Spleen (tissue), 7 donors: Measurements from ENCODE around the gene OXNAD1.

Experiments
- CTCF ChIP-seq, 11 experiments: fragments of 200-600 bp in 7 of 11; fragments of 450-650 bp in 4 of 11; sonication (generic) in 4 of 11; IDR thresholded peaks in 8 of 11; conservative IDR thresholded peaks in 3 of 11; 1 replicate in 7 of 11; 2 replicates in 4 of 11; pipeline versions ENCODE4 v1.4.0 to v1.8.0; 2016 to 2021; ENCODE audit warnings: antibody characterized with exemption in 11 of 11, inconsistent platforms in 4 of 11, mild to moderate bottlenecking in 1 of 11
- POLR2A ChIP-seq, 3 donors: fragments of 450-650 bp; IDR thresholded peaks; one replicate each; pipeline ENCODE4 v1.5.1; 2017; ENCODE audit warnings: antibody characterized with exemption in 3 of 3, mild to moderate bottlenecking in 1 of 3
- POLR2AphosphoS5 ChIP-seq, 3 donors: sonication (generic); formaldehyde crosslinking; IDR thresholded peaks; one replicate each; pipeline ENCODE4 v1.5.1; 2017; ENCODE audit warnings: antibody characterized with exemption in 3 of 3
- donor health status: DM: no; HTN: no; CAD: no; lungs with moderate emphysema.
- donor health status: DM: no; HTN: no; CAD: no.
- donor health status: DM: no; HTN: no; CAD: no.

- no peak for TF ChIP-seq POLR2A (IDR thresholded peaks at IDR 0.05)
- TF ChIP-seq CTCF (IDR thresholded peaks at IDR 0.05 in 8 of 11, conservative IDR thresholded peaks at IDR 0.05 in 3 of 11), result no peak
- no peak for TF ChIP-seq POLR2AphosphoS5 (IDR thresholded peaks at IDR 0.05)
Observed at GRCh38 chr3:16302082-16302631, 37.1 kb downstream of the OXNAD1 start.
